Measurements from ENCODE around the gene FDCSP. TPM values are rescaled to one million over a fixed set of nuclear protein-coding genes. Genes with fewer than 3 reads are reported as not detected.

Gene FDCSP
- total RNA-seq, 4 donors from 2014 or later, result not detected

- no peak for ATAC-seq
These were observed 35.3 kb upstream of the FDCSP start for GRCh38 chr4:70190579-70190978.

GRCh38 chr4:70191647-70192046 lies 34.3 kb upstream of the FDCSP start:
- intact Hi-C loops (cut with DNase I; ENCODE audit: low total_unique reads) (no loop called here), in situ Hi-C loops (cut with MboI; ENCODE audit: low sequenced_read_pairs in 4 of 4) (no loop called here)
- TF ChIP-seq, protein P1, sequence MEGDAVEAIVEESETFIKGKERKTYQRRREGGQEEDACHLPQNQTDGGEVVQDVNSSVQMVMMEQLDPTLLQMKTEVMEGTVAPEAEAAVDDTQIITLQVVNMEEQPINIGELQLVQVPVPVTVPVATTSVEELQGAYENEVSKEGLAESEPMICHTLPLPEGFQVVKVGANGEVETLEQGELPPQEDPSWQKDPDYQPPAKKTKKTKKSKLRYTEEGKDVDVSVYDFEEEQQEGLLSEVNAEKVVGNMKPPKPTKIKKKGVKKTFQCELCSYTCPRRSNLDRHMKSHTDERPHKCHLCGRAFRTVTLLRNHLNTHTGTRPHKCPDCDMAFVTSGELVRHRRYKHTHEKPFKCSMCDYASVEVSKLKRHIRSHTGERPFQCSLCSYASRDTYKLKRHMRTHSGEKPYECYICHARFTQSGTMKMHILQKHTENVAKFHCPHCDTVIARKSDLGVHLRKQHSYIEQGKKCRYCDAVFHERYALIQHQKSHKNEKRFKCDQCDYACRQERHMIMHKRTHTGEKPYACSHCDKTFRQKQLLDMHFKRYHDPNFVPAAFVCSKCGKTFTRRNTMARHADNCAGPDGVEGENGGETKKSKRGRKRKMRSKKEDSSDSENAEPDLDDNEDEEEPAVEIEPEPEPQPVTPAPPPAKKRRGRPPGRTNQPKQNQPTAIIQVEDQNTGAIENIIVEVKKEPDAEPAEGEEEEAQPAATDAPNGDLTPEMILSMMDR (IDR thresholded peaks at IDR 0.05 in 4 of 5, conservative IDR thresholded peaks at IDR 0.05 in 1 of 5), result no peak
- TF ChIP-seq POLR2A (IDR thresholded peaks at IDR 0.05), result no peak
- ATAC-seq (no peak), DNase-seq (no peak)
- Histone ChIP-seq H3K9me3 (no peaks in the 10 kb centered on the region), H3K4me3 (no peak overlapping the region), H3K27me3 (no peaks in the 10 kb centered on the region), H3K36me3 (no peaks in the 10 kb centered on the region), H3K4me1 (no peaks in the 10 kb centered on the region), H3K27ac (no peak overlapping the region)

More at GRCh38 chr4:70190579-70190978, 35.3 kb upstream of the FDCSP start:
- intact Hi-C loops (cut with DNase I; ENCODE audit: low total_unique reads), result no loop called here
- Histone ChIP-seq H3K27me3 (no peaks in the 10 kb centered on the region), H3K4me3 (no peak overlapping the region), H3K4me1 (no peaks in the 10 kb centered on the region), H3K9me3 (no peaks in the 10 kb centered on the region), H3K27ac (no peak overlapping the region), H3K36me3 (no peaks in the 10 kb centered on the region)
- TF ChIP-seq, protein P1 (IDR thresholded peaks at IDR 0.05 in 4 of 5, conservative IDR thresholded peaks at IDR 0.05 in 1 of 5), result no peak
- TF ChIP-seq POLR2A (IDR thresholded peaks at IDR 0.05), result no peak
- in situ Hi-C loops (cut with MboI; ENCODE audit: low sequenced_read_pairs in 4 of 4), result no loop called here
- DNase-seq, result no peak

DNA sequence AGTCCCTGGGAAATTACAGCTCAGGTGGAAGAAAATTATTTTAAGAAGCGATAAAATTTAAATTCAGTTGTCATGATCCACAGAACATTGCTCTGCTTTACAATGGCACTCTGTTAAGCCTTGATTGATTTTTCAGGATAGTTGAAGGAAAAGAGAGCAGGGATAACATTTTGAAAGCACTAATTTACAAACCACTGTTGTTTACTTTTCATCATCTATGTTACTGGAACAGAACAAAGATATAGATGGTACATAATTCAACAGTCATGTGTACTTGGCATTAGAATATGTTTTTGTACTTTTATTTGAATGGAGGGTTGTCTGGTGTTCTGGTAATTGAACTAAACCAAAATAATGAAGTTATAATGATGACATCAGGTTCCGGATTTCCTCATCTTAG lies 33.0 kb upstream of the FDCSP start:
- H3K4me1 ChIP-seq, result no peaks in the 10 kb centered on the region
- H3K27me3 ChIP-seq, result no peaks in the 10 kb centered on the region
- no peaks in the 10 kb centered on the region for H3K36me3 ChIP-seq
- ATAC-seq (no peak), DNase-seq (no peak)
- intact Hi-C loops (cut with DNase I; ENCODE audit: low total_unique reads) (no loop called here), in situ Hi-C loops (cut with MboI; ENCODE audit: low sequenced_read_pairs in 4 of 4) (no loop called here)
- H3K9me3 ChIP-seq, result no peaks in the 10 kb centered on the region
- no peak overlapping the region for H3K4me3 ChIP-seq
- TF ChIP-seq, protein P1 (IDR thresholded peaks at IDR 0.05 in 4 of 5, conservative IDR thresholded peaks at IDR 0.05 in 1 of 5), result no peak
- TF ChIP-seq POLR2A (IDR thresholded peaks at IDR 0.05), result no peak
- H3K27ac ChIP-seq, result no peak overlapping the region

DNA sequence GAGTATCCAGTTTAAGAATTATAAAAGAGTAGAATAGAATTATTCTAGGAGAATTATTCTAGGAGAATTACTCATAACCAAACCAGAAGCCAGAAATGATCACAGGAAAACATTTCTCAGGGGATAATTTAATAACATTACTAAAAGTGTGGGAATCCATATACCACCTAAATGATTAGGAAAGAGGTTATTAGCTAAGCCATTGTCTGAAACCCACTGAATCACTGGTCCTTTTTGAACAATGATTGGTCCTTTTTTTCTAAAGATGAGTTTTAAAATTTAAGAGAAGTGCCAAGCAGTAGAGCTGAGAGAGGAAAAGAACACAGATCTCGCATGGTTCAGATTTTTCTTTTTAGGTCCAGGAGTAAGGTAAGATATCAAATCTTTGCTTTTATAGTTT lies 30.5 kb upstream of the FDCSP start, which contains the start of gene ODAM:
TSS of gene ODAM (plus strand) at position 301 of the 400 bp plus-strand sequence. CDS start 819 bp downstream, outside the sequence.
- Histone ChIP-seq H3K27ac (no peak within 1 kb of the TSS), H3K4me1 (no peaks in the 10 kb centered on the region), H3K4me3 (no peak within 1 kb of the TSS), H3K36me3 (no peaks in the 10 kb centered on the region), H3K9me3 (no peaks in the 10 kb centered on the region), H3K27me3 (no peaks in the 10 kb centered on the region)
- in situ Hi-C loops (cut with MboI; ENCODE audit: low sequenced_read_pairs in 4 of 4), result no loop called here
- ATAC-seq, result no peak
- DNase-seq, result no peak
- no peak for TF ChIP-seq POLR2A (IDR thresholded peaks at IDR 0.05)
- TF ChIP-seq, protein P1 (IDR thresholded peaks at IDR 0.05 in 4 of 5, conservative IDR thresholded peaks at IDR 0.05 in 1 of 5), result no peak
- intact Hi-C loops (cut with DNase I; ENCODE audit: low total_unique reads), result no loop called here

DNA sequence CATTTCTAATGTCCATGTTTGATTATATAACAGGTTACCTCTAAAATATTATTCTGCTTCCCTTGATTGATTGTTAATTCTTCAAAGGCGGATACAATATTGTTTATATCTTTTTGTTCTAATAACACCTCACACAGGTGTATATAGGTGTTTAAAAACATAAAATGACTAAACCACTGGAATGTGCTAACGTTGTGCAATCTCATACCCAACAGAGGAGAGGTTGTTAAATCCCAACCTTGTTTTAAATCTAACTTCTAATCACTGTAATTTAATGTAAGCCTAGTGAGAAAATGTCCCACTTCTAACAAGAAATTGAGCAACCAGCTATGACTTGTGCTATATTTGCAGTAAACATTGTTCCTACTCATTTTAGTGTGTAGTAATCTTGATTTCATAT lies 29.1 kb upstream of the FDCSP start:
- intact Hi-C loops (cut with DNase I; ENCODE audit: low total_unique reads) (no loop called here), in situ Hi-C loops (cut with MboI; ENCODE audit: low sequenced_read_pairs in 4 of 4) (no loop called here)
- H3K9me3 ChIP-seq, result no peaks in the 10 kb centered on the region
- H3K27ac ChIP-seq, result no peak overlapping the region
- H3K4me3 ChIP-seq, result no peak overlapping the region
- H3K36me3 ChIP-seq, result no peaks in the 10 kb centered on the region
- H3K27me3 ChIP-seq, result no peaks in the 10 kb centered on the region
- H3K4me1 ChIP-seq, result no peaks in the 10 kb centered on the region
- TF ChIP-seq, protein P1 (IDR thresholded peaks at IDR 0.05 in 4 of 5, conservative IDR thresholded peaks at IDR 0.05 in 1 of 5), result no peak
- TF ChIP-seq POLR2A (IDR thresholded peaks at IDR 0.05), result no peak
- ATAC-seq (no peak), DNase-seq (no peak)

Measured in gastrocnemius medialis (tissue), 4 donors.